OCI-LY7 (cell line): ENCODE results near the gene COMP. TPM values are rescaled to one million over a fixed set of nuclear protein-coding genes. Genes with fewer than 3 reads are reported as not detected.

Source experiments
- BruUV-seq: library from RNA; stranded (reverse); fragments of 400-500 nt; replicated peaks from 2 replicates; lab custom pipeline; 2021; lab: Mats Ljungman, UMichigan
- CTCF ChIA-PET: fragments of 300-600 bp; sonication (Branson Sonifier 250); formaldehyde crosslinking; loops from one replicate; lab custom pipeline; 2022; ENCODE audit warnings: antibody characterized with exemption; ENCODE audit not compliant: unreplicated experiment; lab: Charles Lee
- POLR2A ChIA-PET: fragments of 300-600 bp; sonication (Branson Sonifier 250); formaldehyde crosslinking; loops from one replicate; lab custom pipeline; 2022; ENCODE audit warnings: antibody characterized with exemption; lab: Charles Lee
- DNase-seq: peaks from one replicate; pipeline ENCODE4 v3.0.0-alpha.2; 2015; ENCODE audit warnings: low spot score
- H2AFZ ChIP-seq: fragments of 200-600 bp; sonication (generic), shearing (Covaris generic); 2 replicates; pipeline ENCODE4 v1.6.1; 2014; ENCODE audit warnings: mild to moderate bottlenecking, antibody characterized with exemption, low read length, moderate library complexity
- H3K27ac ChIP-seq: fragments of 200-600 bp; sonication (generic); 2 replicates; pipeline ENCODE4 v1.5.1; 2014; ENCODE audit warnings: mixed run types, low read depth, mild to moderate bottlenecking, moderate library complexity, low read length, inconsistent platforms; ENCODE audit not compliant: poor library complexity, severe bottlenecking
- H3K36me3 ChIP-seq: fragments of 200-600 bp; sonication (generic); 2 replicates; pipeline ENCODE4 v1.6.1; 2014; ENCODE audit warnings: mild to moderate bottlenecking, antibody characterized with exemption, low read length, moderate library complexity, mixed read lengths; ENCODE audit not compliant: insufficient read depth
- H3K4me1 ChIP-seq: fragments of 200-600 bp; sonication (generic); 2 replicates; pipeline ENCODE4 v1.5.1; 2014; ENCODE audit warnings: mild to moderate bottlenecking, low read length; ENCODE audit not compliant: insufficient read depth, poor library complexity, severe bottlenecking
- H3K4me2 ChIP-seq: fragments of 200-600 bp; sonication (generic); 2 replicates; pipeline ENCODE4 v1.6.1; 2014; ENCODE audit warnings: mild to moderate bottlenecking, low read length
- H3K4me3 ChIP-seq: fragments of 200-600 bp; sonication (generic); 2 replicates; pipeline ENCODE4 v1.5.1; 2014; ENCODE audit warnings: mild to moderate bottlenecking, low read depth, low read length; ENCODE audit not compliant: poor library complexity, severe bottlenecking
- H3K79me2 ChIP-seq: fragments of 200-600 bp; sonication (generic); 2 replicates; pipeline ENCODE4 v1.6.1; 2016; ENCODE audit warnings: low read depth, mild to moderate bottlenecking, low read length, moderate library complexity, mixed read lengths; ENCODE audit not compliant: insufficient read depth
- H3K9me2 ChIP-seq: fragments of 200-600 bp; sonication (generic); 2 replicates; pipeline ENCODE4 v1.6.1; 2016; ENCODE audit warnings: mild to moderate bottlenecking, low read length, mixed read lengths; ENCODE audit not compliant: insufficient read depth
- H3K9me3 ChIP-seq: fragments of 200-600 bp; sonication (generic); 2 replicates; pipeline ENCODE4 v1.6.1; 2014; ENCODE audit warnings: mild to moderate bottlenecking, mixed run types, low read length, mixed read lengths
- H4K20me1 ChIP-seq: fragments of 200-600 bp; sonication (generic); 2 replicates; pipeline ENCODE4 v1.6.1; 2014; ENCODE audit warnings: mild to moderate bottlenecking, antibody characterized with exemption, low read length, moderate library complexity, mixed read lengths; ENCODE audit not compliant: insufficient read depth
- EZH2phosphoT487 ChIP-seq: fragments of 200-600 bp; sonication (generic); IDR thresholded peaks from 2 replicates; pipeline ENCODE4 v1.6.1; 2018; ENCODE audit warnings: low read depth, borderline replicate concordance, mild to moderate bottlenecking, mixed run types, antibody characterized with exemption, low read length, moderate library complexity, mixed read lengths
- intact Hi-C: fragments of 100-400 bp; cut with micrococcal nuclease; formaldehyde crosslinking; loops from one replicate; pipeline ENCODE4 v1.10.0; 2022; ENCODE audit not compliant: unreplicated experiment
- total RNA-seq, 2 experiments: library from RNA; depleted of rRNA in 1 of 2; stranded (reverse); fragments of >200 nt in 1 of 2; shearing (Covaris generic) in 1 of 2; gene quantifications; 2 replicates each; pipeline ENCODE4 v1.2.3, GENCODE V29; 2014 to 2022
- TF ChIP-seq, protein P1 (sequence below): fragments of 200-600 bp; sonication (generic); conservative IDR thresholded peaks from 2 replicates; pipeline ENCODE4 v1.5.1; 2014; ENCODE audit warnings: mild to moderate bottlenecking, antibody characterized with exemption, low read length, moderate library complexity, mixed read lengths

The COMP gene
- total RNA-seq, 2 experiments from 2014 or later, result not detected

DNA sequence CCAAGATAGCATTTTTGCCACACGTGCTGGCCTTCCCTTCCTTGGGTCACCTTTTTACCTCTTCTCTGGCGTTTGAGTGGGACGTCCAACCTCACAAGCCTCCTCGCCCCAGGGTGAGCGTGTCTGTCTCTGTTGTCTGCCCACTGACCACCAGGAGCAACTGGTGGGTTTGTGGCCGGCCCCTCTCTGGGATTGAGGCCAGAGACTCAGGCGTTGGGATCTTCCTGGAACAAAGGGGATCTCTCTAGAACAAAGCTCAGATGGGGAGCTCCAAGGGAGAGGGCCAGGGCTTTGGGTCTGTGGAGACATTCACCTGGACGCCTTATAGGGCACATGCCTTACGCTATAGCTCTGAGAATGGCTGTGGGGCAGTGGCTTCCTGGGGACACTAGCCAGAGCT lies 17.4 kb downstream of the COMP start:
- BruUV-seq, result no TSS peak
- Histone ChIP-seq H4K20me1 (no peaks in the 10 kb centered on the region), H2AFZ (no peak overlapping the region), H3K4me2 (no peak overlapping the region), H3K4me1 (no peaks in the 10 kb centered on the region), H3K9me2 (no peaks in the 10 kb centered on the region), H3K79me2 (no peaks in the 10 kb centered on the region), H3K36me3 (no peaks in the 10 kb centered on the region), H3K9me3 (no peaks in the 10 kb centered on the region), H3K4me3 (no peak overlapping the region), H3K27ac (no peak overlapping the region)
- no peak for DNase-seq
- intact Hi-C loops, result loop anchor here (5.0 kb wide), 1 partner anchor 74 kb away; no protein-coding TSS in a partner anchor
- TF ChIP-seq, protein P1, sequence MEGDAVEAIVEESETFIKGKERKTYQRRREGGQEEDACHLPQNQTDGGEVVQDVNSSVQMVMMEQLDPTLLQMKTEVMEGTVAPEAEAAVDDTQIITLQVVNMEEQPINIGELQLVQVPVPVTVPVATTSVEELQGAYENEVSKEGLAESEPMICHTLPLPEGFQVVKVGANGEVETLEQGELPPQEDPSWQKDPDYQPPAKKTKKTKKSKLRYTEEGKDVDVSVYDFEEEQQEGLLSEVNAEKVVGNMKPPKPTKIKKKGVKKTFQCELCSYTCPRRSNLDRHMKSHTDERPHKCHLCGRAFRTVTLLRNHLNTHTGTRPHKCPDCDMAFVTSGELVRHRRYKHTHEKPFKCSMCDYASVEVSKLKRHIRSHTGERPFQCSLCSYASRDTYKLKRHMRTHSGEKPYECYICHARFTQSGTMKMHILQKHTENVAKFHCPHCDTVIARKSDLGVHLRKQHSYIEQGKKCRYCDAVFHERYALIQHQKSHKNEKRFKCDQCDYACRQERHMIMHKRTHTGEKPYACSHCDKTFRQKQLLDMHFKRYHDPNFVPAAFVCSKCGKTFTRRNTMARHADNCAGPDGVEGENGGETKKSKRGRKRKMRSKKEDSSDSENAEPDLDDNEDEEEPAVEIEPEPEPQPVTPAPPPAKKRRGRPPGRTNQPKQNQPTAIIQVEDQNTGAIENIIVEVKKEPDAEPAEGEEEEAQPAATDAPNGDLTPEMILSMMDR, result no peak
- ChIA-PET CTCF (no interaction called here), POLR2A (interaction anchor here (0.6 kb wide), 1 partner anchor 27 kb away, joined by 3 read pairs; no protein-coding TSS in a partner anchor)

DNA sequence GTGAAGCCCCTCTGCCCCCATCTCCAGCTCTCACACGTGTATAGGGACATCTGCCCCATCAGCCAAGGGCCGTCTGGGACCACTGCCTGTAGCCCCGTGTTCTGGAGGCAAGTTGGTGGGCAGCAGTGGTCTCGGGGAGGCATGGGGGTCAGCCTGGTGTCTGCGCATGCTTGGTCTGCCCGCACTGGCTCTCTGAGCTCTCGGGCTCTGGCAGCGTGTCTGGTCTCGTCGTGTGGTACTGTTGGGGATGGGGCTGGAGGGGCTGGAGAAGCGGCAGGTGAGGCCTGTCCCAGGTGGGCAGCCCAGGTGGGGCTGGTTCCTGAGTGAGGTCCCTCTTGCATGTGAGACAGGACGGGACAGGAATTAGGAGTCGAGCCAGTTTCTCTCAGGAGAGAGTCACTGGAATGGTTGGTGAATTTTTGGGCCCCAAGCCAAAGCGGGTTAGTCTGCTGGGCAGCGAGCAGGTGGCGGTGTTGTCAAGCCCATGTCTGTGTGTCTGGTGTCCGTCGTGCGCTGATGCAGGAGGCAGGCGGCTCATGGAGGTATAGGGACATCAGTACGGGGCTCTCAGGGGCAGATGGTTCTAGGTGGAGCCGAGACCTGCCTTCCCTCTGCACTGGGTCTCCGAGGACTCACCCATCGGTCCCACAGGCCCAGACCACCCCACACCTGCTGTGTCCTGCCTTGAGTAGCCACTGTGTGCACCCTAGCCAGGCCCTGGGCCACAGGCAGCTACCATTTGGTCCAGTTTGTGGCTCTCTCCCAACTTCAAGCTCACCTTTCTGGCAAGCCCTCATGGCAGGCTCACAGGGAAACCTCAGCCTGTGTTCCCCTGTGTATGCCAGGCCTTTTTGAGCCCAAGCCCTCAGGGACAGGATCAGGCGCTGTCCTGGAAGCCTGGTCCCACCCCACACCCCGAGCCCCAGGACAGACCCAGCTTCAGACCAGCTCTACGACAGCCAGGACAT lies 18.2 kb downstream of the COMP start:
- H4K20me1 ChIP-seq, result no peaks in the 10 kb centered on the region
- H3K79me2 ChIP-seq, result no peaks in the 10 kb centered on the region
- CTCF ChIA-PET, result no interaction called here
- BruUV-seq, result no TSS peak
- no peak overlapping the region for H3K4me3 ChIP-seq
- intact Hi-C loops, result loop anchor here (5.0 kb wide), 1 partner anchor 74 kb away; no protein-coding TSS in a partner anchor
- H3K9me2 ChIP-seq, result no peaks in the 10 kb centered on the region
- H3K9me3 ChIP-seq, result no peaks in the 10 kb centered on the region
- TF ChIP-seq, protein P1, result no peak
- no peak for TF ChIP-seq EZH2phosphoT487
- H3K4me2 ChIP-seq, result no peak overlapping the region
- DNase-seq, result no peak
- no peak overlapping the region for H3K27ac ChIP-seq
- POLR2A ChIA-PET, result interaction anchor here (0.6 kb wide), 1 partner anchor 26 kb away, joined by 3 read pairs; no protein-coding TSS in a partner anchor
- H3K4me1 ChIP-seq, result no peaks in the 10 kb centered on the region
- no peaks in the 10 kb centered on the region for H3K36me3 ChIP-seq
- no peak overlapping the region for H2AFZ ChIP-seq
